Caco-2 (cell line): ENCODE results near the gene TFF1. TPM values are rescaled to one million over a fixed set of nuclear protein-coding genes. Genes with fewer than 3 reads are reported as not detected.

Experiments
- BruUV-seq: library from RNA; stranded (reverse); fragments of 400-500 nt; replicated peaks from 2 replicates; lab custom pipeline; 2021; lab: Mats Ljungman, UMichigan
- CTCF ChIA-PET: fragments of 300-600 bp; sonication (Branson Sonifier 250); formaldehyde crosslinking; loops from one replicate; lab custom pipeline; 2022; ENCODE audit warnings: antibody characterized with exemption; lab: Charles Lee
- POLR2A ChIA-PET: fragments of 300-600 bp; sonication (Branson Sonifier 250); formaldehyde crosslinking; loops from one replicate; lab custom pipeline; 2022; ENCODE audit warnings: antibody characterized with exemption; lab: Charles Lee
- DNase-seq, 2 experiments: peaks; one replicate each; pipeline versions ENCODE4 v3.0.0 to v3.0.0-alpha.2; 2020 to 2022
- H3K27me3 ChIP-seq: replicated peaks from 2 replicates; pipeline ENCODE4 v1.6.0; 2011; ENCODE audit warnings: low read length; ENCODE audit not compliant: control insufficient read depth, insufficient read depth
- H3K36me3 ChIP-seq: 2 replicates; pipeline ENCODE4 v1.5.1; 2011; ENCODE audit warnings: low read length; ENCODE audit not compliant: control insufficient read depth, insufficient read depth
- H3K4me1 ChIP-seq: fragments of 250-450 bp; sonication (Bioruptor Pico); 2 replicates; pipeline ENCODE4 v1.5.1; 2020; ENCODE audit warnings: mild to moderate bottlenecking
- H3K4me3 ChIP-seq: 2 replicates; pipeline ENCODE4 v1.5.1; 2011; ENCODE audit warnings: low read depth, mild to moderate bottlenecking, control low read depth, low read length
- H3K9me3 ChIP-seq: fragments of 250-450 bp; sonication (Bioruptor Pico); 2 replicates; pipeline ENCODE4 v1.5.1; 2020; ENCODE audit warnings: mild to moderate bottlenecking, moderate library complexity
- H3K27ac Mint-ChIP-seq: one replicate; pipeline ENCODE4 v1.8.0; 2022; ENCODE audit warnings: mixed read lengths; ENCODE audit not compliant: unreplicated experiment
- H3K27me3 Mint-ChIP-seq: one replicate; pipeline ENCODE4 v1.8.0; 2022; ENCODE audit warnings: mixed read lengths; ENCODE audit not compliant: insufficient read depth, unreplicated experiment
- H3K36me3 Mint-ChIP-seq: one replicate; pipeline ENCODE4 v1.8.0; 2022; ENCODE audit warnings: mild to moderate bottlenecking, mixed read lengths; ENCODE audit not compliant: insufficient read depth, unreplicated experiment
- H3K4me1 Mint-ChIP-seq: one replicate; pipeline ENCODE4 v1.8.0; 2022; ENCODE audit warnings: low read depth, mixed read lengths; ENCODE audit not compliant: unreplicated experiment
- H3K4me3 Mint-ChIP-seq: one replicate; pipeline ENCODE4 v1.8.0; 2022; ENCODE audit warnings: mild to moderate bottlenecking, moderate library complexity, mixed read lengths; ENCODE audit not compliant: unreplicated experiment
- H3K9me3 Mint-ChIP-seq: one replicate; pipeline ENCODE4 v1.8.0; 2022; ENCODE audit warnings: mixed read lengths; ENCODE audit not compliant: unreplicated experiment
- CTCF ChIP-seq, 2 experiments: fragments of 200-600 bp in 1 of 2; IDR thresholded peaks; 1 replicate in 1 of 2; 2 replicates in 1 of 2; pipeline versions ENCODE4 v1.5.1 to v1.8.0; 2011 to 2022; ENCODE audit warnings: antibody characterized with exemption in 1 of 2, control low read depth in 1 of 2, inconsistent platforms in 1 of 2, low read depth in 1 of 2, low read length in 1 of 2, mild to moderate bottlenecking in 1 of 2, moderate library complexity in 1 of 2; ENCODE audit not compliant: insufficient read depth in 1 of 2, severe bottlenecking in 1 of 2, unreplicated experiment in 1 of 2
- intact Hi-C: fragments of 100-400 bp; cut with micrococcal nuclease; formaldehyde crosslinking; loops from one replicate; pipeline ENCODE4 v1.10.0; 2022; ENCODE audit not compliant: unreplicated experiment
- total RNA-seq: library from RNA; stranded (reverse); gene quantifications from 2 replicates; pipeline ENCODE4 v1.2.3, GENCODE V29; 2022

The TFF1 gene
- total RNA-seq, 1 experiment from 2014 or later, result 9.8 TPM

GRCh38 chr21:42353623-42354022, 12.7 kb downstream of the TFF1 start:
- ChIA-PET CTCF (no interaction called here), POLR2A (no interaction called here)
- intact Hi-C loops, result no loop called here
- H3K4me1 Mint-ChIP-seq, result peaks cover 11% of the 10 kb centered on the region
- peaks cover 12% of the 10 kb centered on the region for H3K4me1 ChIP-seq
- H3K36me3 ChIP-seq, result no peaks in the 10 kb centered on the region; the same call in 1 of the 2 replicates
- no peak for DNase-seq
- no peak overlapping the region for H3K4me3 Mint-ChIP-seq
- H3K9me3 Mint-ChIP-seq, result peaks cover 11% of the 10 kb centered on the region
- BruUV-seq, result no TSS peak
- H3K27me3 ChIP-seq, result no peaks in the 10 kb centered on the region
- no peaks in the 10 kb centered on the region for H3K9me3 ChIP-seq
- no peaks in the 10 kb centered on the region for H3K27me3 Mint-ChIP-seq
- no peaks in the 10 kb centered on the region for H3K36me3 Mint-ChIP-seq
- H3K27ac Mint-ChIP-seq, result no peak overlapping the region
- no peak for TF ChIP-seq CTCF (IDR thresholded peaks at IDR 0.05; ENCODE audit: insufficient read depth in 1 of 2, low read depth in 1 of 2, low read length in 1 of 2, severe bottlenecking in 1 of 2, unreplicated experiment in 1 of 2)
- no peak overlapping the region for H3K4me3 ChIP-seq

- H3K4me1 ChIP-seq, result peaks cover 12% of the 10 kb centered on the region
- POLR2A ChIA-PET, result no interaction called here
- no peaks in the 10 kb centered on the region for H3K27me3 ChIP-seq
- BruUV-seq, result no TSS peak
- intact Hi-C loops, result no loop called here
- H3K9me3 Mint-ChIP-seq, result peaks cover 11% of the 10 kb centered on the region
- H3K4me3 Mint-ChIP-seq, result no peak overlapping the region
- no peaks in the 10 kb centered on the region for H3K9me3 ChIP-seq
- no peak overlapping the region for H3K27ac Mint-ChIP-seq
- peak in 1 of 2 experiments; percentile 14 for DNase-seq
- H3K4me1 Mint-ChIP-seq, result peaks cover 11% of the 10 kb centered on the region
- TF ChIP-seq CTCF (IDR thresholded peaks at IDR 0.05; ENCODE audit: insufficient read depth in 1 of 2, low read depth in 1 of 2, low read length in 1 of 2, severe bottlenecking in 1 of 2, unreplicated experiment in 1 of 2), result no peak
- H3K36me3 ChIP-seq, result no peaks in the 10 kb centered on the region; the same call in 1 of the 2 replicates
- H3K36me3 Mint-ChIP-seq, result no peaks in the 10 kb centered on the region
- no peak overlapping the region for H3K4me3 ChIP-seq
- no peaks in the 10 kb centered on the region for H3K27me3 Mint-ChIP-seq
- CTCF ChIA-PET, result no interaction called here
Measured at GRCh38 chr21:42352441-42353095, 13.8 kb downstream of the TFF1 start.

GRCh38 chr21:42351626-42352440, 14.5 kb downstream of the TFF1 start:
- POLR2A ChIA-PET, result no interaction called here
- no peaks in the 10 kb centered on the region for H3K27me3 Mint-ChIP-seq
- intact Hi-C loops, result no loop called here
- no peak overlapping the region for H3K4me3 Mint-ChIP-seq
- H3K27ac Mint-ChIP-seq, result peak overlapping the region; percentile 34
- CTCF ChIA-PET, result no interaction called here
- no TSS peak for BruUV-seq
- no peaks in the 10 kb centered on the region for H3K27me3 ChIP-seq
- peak in 1 of 2 experiments; percentile 13 for DNase-seq
- H3K36me3 Mint-ChIP-seq, result no peaks in the 10 kb centered on the region
- H3K4me3 ChIP-seq, result no peak overlapping the region
- peaks cover 11% of the 10 kb centered on the region for H3K4me1 Mint-ChIP-seq
- H3K9me3 ChIP-seq, result no peaks in the 10 kb centered on the region
- H3K9me3 Mint-ChIP-seq, result peaks cover 11% of the 10 kb centered on the region
- no peak for TF ChIP-seq CTCF (IDR thresholded peaks at IDR 0.05; ENCODE audit: insufficient read depth in 1 of 2, low read depth in 1 of 2, low read length in 1 of 2, severe bottlenecking in 1 of 2, unreplicated experiment in 1 of 2)
- H3K36me3 ChIP-seq, result no peaks in the 10 kb centered on the region; the same call in 1 of the 2 replicates
- peaks cover 12% of the 10 kb centered on the region for H3K4me1 ChIP-seq
